ENCODE data around the gene ANGPTL3. TPM values are rescaled to one million over a fixed set of nuclear protein-coding genes. Genes with fewer than 3 reads are reported as not detected.

The ANGPTL3 gene
- total RNA-seq, 2 donors from 2014 or later: 0.26 TPM; not detected in 1

DNA sequence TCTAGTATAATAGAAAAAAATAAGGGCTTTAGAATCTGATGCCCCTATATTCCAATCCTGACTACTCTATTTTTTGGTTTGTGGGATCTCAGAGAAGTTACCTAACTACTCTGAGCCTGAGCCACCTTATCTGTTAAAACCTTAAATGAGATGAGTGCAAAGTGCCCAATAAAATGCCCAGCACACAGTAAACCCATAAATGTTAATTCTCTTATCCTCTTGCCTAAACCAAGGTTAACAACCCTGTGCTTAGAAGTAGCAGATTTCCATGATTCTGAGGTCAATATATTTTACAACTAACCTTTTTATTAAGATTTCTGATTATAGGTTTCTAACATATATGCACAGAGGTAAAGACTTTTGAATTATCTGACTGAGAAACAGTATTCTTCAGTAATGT lies 55.1 kb downstream of the ANGPTL3 start:
- H3K4me3 ChIP-seq: no peak overlapping the region
- H3K27me3 ChIP-seq: no peaks in the 10 kb centered on the region
- ATAC-seq (no peak), DNase-seq (no peak)
- H3K4me1 ChIP-seq: no peaks in the 10 kb centered on the region
- H3K9me3 ChIP-seq: no peaks in the 10 kb centered on the region
- TF ChIP-seq POLR2A (IDR thresholded peaks at IDR 0.05): no peak
- TF ChIP-seq, protein P1, sequence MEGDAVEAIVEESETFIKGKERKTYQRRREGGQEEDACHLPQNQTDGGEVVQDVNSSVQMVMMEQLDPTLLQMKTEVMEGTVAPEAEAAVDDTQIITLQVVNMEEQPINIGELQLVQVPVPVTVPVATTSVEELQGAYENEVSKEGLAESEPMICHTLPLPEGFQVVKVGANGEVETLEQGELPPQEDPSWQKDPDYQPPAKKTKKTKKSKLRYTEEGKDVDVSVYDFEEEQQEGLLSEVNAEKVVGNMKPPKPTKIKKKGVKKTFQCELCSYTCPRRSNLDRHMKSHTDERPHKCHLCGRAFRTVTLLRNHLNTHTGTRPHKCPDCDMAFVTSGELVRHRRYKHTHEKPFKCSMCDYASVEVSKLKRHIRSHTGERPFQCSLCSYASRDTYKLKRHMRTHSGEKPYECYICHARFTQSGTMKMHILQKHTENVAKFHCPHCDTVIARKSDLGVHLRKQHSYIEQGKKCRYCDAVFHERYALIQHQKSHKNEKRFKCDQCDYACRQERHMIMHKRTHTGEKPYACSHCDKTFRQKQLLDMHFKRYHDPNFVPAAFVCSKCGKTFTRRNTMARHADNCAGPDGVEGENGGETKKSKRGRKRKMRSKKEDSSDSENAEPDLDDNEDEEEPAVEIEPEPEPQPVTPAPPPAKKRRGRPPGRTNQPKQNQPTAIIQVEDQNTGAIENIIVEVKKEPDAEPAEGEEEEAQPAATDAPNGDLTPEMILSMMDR (IDR thresholded peaks at IDR 0.05): no peak
- no peaks in the 10 kb centered on the region for H3K36me3 ChIP-seq (replicated peaks in 1 of 2; ENCODE audit: insufficient read depth in 1 of 2, low read depth in 2 of 2)
- H3K27ac ChIP-seq: no peak overlapping the region
- intact Hi-C loops (cut with DNase I): no loop called here

DNA sequence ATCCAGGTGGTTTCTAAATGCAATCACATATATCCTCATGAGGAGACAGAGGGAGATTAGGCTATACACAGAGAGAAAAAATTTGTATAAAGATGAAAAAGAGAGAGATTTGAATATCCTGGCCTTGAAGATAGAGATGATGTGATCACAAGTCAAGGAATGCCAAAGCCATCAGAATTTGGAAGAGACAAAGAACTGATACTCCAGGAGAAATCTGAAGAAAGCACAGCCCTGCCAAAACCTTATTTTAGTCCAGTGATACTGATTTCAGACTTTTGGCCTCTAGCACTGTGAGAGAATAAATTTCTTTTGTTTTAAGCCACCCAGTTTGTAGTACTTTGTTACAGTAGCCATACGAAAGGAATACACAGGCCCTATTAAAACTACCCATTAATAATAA lies 57.4 kb downstream of the ANGPTL3 start:
- Histone ChIP-seq H3K4me1 (no peaks in the 10 kb centered on the region), H3K27ac (no peak overlapping the region), H3K4me3 (no peak overlapping the region), H3K9me3 (no peaks in the 10 kb centered on the region), H3K27me3 (no peaks in the 10 kb centered on the region), H3K36me3 (replicated peaks in 1 of 2; ENCODE audit: insufficient read depth in 1 of 2, low read depth in 2 of 2) (no peaks in the 10 kb centered on the region)
- TF ChIP-seq POLR2A (IDR thresholded peaks at IDR 0.05): no peak
- TF ChIP-seq, protein P1 (IDR thresholded peaks at IDR 0.05): no peak
- WGBS, 2 donors: 71 to 74% methylated on average over 1 of the region's 1 CpG
- DNase-seq (no peak), ATAC-seq (no peak)
- intact Hi-C loops (cut with DNase I): no loop called here

Other genes starting within 250 kb of the ANGPTL3 start
- 10 to 100 TPM in 1 of 2 donors, 1 to 10 TPM in 1; 8.2 to 12.5 TPM for gene USP1, start 160.5 kb upstream of the ANGPTL3 start, total RNA-seq
- 10 to 100 TPM; 31.6 to 32.0 TPM for gene DOCK7, start 90.9 kb downstream of the ANGPTL3 start, total RNA-seq
- 1 to 10 TPM; 2.3 to 4.9 TPM for gene ATG4C, start 186.6 kb downstream of the ANGPTL3 start, total RNA-seq

Measured in body of pancreas (tissue), 4 donors.